ENCODE measurements around the gene WDFY4.

- no peak for TF ChIP-seq CTCF (conservative IDR thresholded peaks at IDR 0.05; ENCODE audit: low read length)
- TF ChIP-seq EZH2phosphoT487 (IDR thresholded peaks at IDR 0.05; ENCODE audit: borderline replicate concordance) = no peak
Measured at GRCh38 chr10:48748573-48748972, 63.9 kb downstream of the WDFY4 start.
